ENCODE measurements around the gene QRSL1. TPM values are rescaled to one million over a fixed set of nuclear protein-coding genes. Genes with fewer than 3 reads are reported as not detected.

Gene QRSL1
- total RNA-seq, 4 donors from 2014 or later: 17.2 to 26.7 (median 25.1) TPM

DNA sequence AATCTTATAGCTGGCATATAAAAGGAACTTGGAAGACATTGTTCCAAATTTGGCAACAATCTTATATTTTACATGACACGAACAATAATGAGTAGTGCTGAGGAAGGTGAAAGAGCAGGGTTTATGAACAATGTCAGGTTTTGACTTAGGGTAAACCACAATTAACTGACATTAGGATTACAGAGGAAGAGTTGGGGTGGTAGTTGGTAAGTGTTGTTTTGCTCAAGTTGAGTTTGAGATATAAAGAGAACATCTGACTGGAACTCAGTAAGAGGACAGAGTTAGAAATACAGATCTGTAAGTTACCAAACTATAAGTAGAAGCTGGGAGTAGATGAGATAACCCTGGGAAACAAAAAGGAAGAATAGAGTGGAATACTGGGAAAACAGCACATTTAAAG lies 15.2 kb upstream of the QRSL1 start:
- intact Hi-C loops (cut with DNase I; ENCODE audit: low total_unique reads): no loop called here
- in situ Hi-C loops (cut with MboI; ENCODE audit: low sequenced_read_pairs in 4 of 4): loop anchor here in 1 of 4 donors (25.0 kb wide), 1 partner anchor 373 kb away; no protein-coding TSS in a partner anchor
- DNase-seq: no peak
- Histone ChIP-seq H3K36me3 (no peaks in the 10 kb centered on the region), H3K4me1 (peaks cover 0 to 15% of the 10 kb centered on the region in 2 donors), H3K27ac (no peak overlapping the region), H3K9me3 (no peaks in the 10 kb centered on the region), H3K27me3 (no peaks in the 10 kb centered on the region), H3K4me3 (no peak overlapping the region)
- ATAC-seq: no peak
- TF ChIP-seq, protein P1, sequence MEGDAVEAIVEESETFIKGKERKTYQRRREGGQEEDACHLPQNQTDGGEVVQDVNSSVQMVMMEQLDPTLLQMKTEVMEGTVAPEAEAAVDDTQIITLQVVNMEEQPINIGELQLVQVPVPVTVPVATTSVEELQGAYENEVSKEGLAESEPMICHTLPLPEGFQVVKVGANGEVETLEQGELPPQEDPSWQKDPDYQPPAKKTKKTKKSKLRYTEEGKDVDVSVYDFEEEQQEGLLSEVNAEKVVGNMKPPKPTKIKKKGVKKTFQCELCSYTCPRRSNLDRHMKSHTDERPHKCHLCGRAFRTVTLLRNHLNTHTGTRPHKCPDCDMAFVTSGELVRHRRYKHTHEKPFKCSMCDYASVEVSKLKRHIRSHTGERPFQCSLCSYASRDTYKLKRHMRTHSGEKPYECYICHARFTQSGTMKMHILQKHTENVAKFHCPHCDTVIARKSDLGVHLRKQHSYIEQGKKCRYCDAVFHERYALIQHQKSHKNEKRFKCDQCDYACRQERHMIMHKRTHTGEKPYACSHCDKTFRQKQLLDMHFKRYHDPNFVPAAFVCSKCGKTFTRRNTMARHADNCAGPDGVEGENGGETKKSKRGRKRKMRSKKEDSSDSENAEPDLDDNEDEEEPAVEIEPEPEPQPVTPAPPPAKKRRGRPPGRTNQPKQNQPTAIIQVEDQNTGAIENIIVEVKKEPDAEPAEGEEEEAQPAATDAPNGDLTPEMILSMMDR (IDR thresholded peaks at IDR 0.05 in 4 of 5, conservative IDR thresholded peaks at IDR 0.05 in 1 of 5): no peak
- no peak for TF ChIP-seq POLR2A (IDR thresholded peaks at IDR 0.05)

DNA sequence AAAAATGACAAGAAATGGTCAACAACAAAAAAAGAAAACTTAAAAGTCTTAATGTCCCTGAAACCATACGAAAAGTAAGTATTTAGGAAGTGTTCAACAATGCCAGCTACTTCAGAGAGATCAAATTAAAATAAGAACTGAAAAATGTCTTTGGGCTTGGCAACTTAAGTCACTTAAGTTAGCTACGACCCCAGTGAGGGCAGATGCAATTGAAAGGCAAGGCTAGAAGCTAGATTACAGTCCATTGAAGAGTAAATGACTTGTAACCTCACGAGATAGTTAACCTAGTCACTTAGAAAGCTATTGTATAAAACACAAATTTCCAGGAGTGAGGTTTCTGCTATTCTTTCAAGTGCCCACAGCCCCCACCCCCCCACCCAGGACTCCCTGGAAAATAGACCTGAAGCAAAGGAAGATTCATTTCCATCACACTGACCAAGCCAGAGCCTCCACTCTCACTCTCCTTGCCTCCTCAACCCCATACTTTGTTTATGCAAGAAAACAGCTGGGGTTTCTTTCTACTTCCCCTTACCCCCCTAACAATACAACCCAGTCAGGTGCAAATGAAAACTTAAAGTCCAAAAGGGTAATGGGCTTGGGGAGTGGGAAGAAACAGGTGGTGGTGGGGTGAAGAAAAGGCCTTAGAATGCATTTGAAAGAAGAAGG lies 14.7 kb upstream of the QRSL1 start:
- TF ChIP-seq, protein P1 (IDR thresholded peaks at IDR 0.05 in 4 of 5, conservative IDR thresholded peaks at IDR 0.05 in 1 of 5): no peak
- TF ChIP-seq POLR2A (IDR thresholded peaks at IDR 0.05): no peak
- no peaks in the 10 kb centered on the region for H3K9me3 ChIP-seq
- no peaks in the 10 kb centered on the region for H3K36me3 ChIP-seq
- H3K27ac ChIP-seq: no peak overlapping the region
- H3K4me3 ChIP-seq: no peak overlapping the region
- H3K27me3 ChIP-seq: no peaks in the 10 kb centered on the region
- peaks cover 0 to 15% of the 10 kb centered on the region in 2 donors for H3K4me1 ChIP-seq
- in situ Hi-C loops (cut with MboI; ENCODE audit: low sequenced_read_pairs in 4 of 4) (loop anchor here in 1 of 4 donors (25.0 kb wide), 1 partner anchor 373 kb away; no protein-coding TSS in a partner anchor), intact Hi-C loops (cut with DNase I; ENCODE audit: low total_unique reads) (no loop called here)
- no peak for ATAC-seq
- no peak for DNase-seq

DNA sequence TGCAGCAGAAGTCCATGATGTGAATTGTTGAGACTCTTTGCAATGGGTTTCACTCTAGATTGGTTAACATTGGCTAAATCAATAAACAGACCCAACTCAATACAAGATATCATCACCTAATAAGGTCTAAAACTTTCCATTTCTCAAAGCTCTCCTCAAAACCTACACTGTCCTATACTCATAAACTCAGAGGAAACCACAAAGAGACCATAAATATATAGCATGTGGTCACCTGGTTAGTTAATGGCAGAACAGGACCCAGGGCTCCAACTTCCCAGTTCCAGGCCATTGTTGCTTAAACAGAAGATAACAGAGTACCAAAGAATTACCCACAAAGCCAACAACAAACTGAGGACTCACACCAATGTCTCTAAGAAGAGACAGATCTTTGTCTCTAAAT lies 12.1 kb upstream of the QRSL1 start:
- Histone ChIP-seq H3K4me1 (no peaks in the 10 kb centered on the region), H3K27ac (no peak overlapping the region), H3K9me3 (no peaks in the 10 kb centered on the region), H3K4me3 (no peak overlapping the region), H3K27me3 (no peaks in the 10 kb centered on the region), H3K36me3 (no peaks in the 10 kb centered on the region)
- DNase-seq: no peak
- no peak for ATAC-seq
- intact Hi-C loops (cut with DNase I; ENCODE audit: low total_unique reads): no loop called here
- in situ Hi-C loops (cut with MboI; ENCODE audit: low sequenced_read_pairs in 4 of 4): loop anchor here in 1 of 4 donors (25.0 kb wide), 1 partner anchor 370 kb away; no protein-coding TSS in a partner anchor
- TF ChIP-seq, protein P1 (IDR thresholded peaks at IDR 0.05 in 4 of 5, conservative IDR thresholded peaks at IDR 0.05 in 1 of 5): no peak
- no peak for TF ChIP-seq POLR2A (IDR thresholded peaks at IDR 0.05)

DNA sequence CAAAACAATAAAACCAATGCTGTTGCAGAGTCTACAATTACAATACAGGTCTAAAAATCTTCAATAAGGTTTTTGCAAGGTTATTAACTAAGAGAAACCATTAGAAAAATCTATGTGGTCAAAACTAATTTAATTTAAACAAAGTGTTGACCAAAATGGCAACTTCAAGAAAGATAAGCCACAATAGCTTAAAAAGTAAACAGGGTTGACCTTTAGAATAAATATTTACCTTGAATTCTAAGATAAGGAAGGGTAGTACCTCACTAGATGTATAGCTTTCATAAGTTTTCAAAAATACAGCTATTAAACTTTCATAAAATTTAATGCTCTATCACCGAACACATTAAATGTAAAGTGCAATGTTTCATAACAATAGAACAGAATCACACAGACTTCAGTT lies 11.5 kb upstream of the QRSL1 start:
- TF ChIP-seq POLR2A (IDR thresholded peaks at IDR 0.05): no peak
- TF ChIP-seq, protein P1 (IDR thresholded peaks at IDR 0.05 in 4 of 5, conservative IDR thresholded peaks at IDR 0.05 in 1 of 5): no peak

More for the DNA sequence above, 11.5 kb upstream of the QRSL1 start:
- no peak for DNase-seq
- H3K36me3 ChIP-seq: no peaks in the 10 kb centered on the region
- H3K27ac ChIP-seq: no peak overlapping the region
- H3K4me3 ChIP-seq: no peak overlapping the region
- intact Hi-C loops (cut with DNase I; ENCODE audit: low total_unique reads) (no loop called here), in situ Hi-C loops (cut with MboI; ENCODE audit: low sequenced_read_pairs in 4 of 4) (loop anchor here in 1 of 4 donors (25.0 kb wide), 1 partner anchor 369 kb away; no protein-coding TSS in a partner anchor)
- H3K4me1 ChIP-seq: no peaks in the 10 kb centered on the region
- H3K9me3 ChIP-seq: no peaks in the 10 kb centered on the region
- H3K27me3 ChIP-seq: no peaks in the 10 kb centered on the region
- no peak for ATAC-seq
